ENCODE data around the gene PHF12. TPM values are rescaled to one million over a fixed set of nuclear protein-coding genes. Genes with fewer than 3 reads are reported as not detected.

The PHF12 gene
- total RNA-seq, 2 experiments from 2014 or later, result 45.7 to 52.6 TPM

DNA sequence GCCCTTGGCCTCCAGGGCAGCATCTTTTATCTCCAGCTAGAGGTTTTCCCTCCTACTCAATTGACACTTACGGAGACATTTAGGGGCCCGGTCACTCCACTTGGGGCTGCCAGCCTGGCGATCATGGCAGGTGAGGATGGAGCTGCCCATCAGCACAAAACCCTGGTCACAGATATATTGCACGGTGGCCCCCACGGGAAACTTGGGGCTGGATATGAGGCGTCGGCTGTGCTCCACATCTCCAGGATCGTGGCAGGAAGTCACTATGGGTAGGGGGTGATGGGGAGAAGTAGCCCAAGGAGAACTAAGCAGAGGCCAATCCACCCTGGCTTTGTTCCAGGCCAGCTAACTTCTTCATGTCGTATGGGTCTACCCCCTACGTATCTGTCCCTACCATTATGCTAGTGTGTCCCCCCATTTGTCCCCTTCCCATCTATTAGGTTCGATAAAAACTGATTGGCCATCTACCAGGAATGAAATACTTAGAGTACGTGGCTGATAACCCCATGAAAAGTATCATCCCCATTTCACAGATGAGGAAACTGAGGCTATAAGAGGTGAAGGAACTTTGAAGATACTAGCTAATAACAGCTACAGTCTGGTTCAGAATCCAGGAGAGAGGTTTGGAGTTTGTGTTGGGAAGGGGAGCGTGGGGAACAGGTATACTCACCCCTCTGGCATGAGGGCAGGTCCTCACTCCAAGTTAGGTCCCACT is 6.1 kb upstream of the PHF12 start:
- TF ChIP-seq, protein P1, sequence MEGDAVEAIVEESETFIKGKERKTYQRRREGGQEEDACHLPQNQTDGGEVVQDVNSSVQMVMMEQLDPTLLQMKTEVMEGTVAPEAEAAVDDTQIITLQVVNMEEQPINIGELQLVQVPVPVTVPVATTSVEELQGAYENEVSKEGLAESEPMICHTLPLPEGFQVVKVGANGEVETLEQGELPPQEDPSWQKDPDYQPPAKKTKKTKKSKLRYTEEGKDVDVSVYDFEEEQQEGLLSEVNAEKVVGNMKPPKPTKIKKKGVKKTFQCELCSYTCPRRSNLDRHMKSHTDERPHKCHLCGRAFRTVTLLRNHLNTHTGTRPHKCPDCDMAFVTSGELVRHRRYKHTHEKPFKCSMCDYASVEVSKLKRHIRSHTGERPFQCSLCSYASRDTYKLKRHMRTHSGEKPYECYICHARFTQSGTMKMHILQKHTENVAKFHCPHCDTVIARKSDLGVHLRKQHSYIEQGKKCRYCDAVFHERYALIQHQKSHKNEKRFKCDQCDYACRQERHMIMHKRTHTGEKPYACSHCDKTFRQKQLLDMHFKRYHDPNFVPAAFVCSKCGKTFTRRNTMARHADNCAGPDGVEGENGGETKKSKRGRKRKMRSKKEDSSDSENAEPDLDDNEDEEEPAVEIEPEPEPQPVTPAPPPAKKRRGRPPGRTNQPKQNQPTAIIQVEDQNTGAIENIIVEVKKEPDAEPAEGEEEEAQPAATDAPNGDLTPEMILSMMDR (IDR thresholded peaks at IDR 0.05), result no peak
- POLR2A ChIA-PET, result interaction anchor here (1.1 kb wide), 1 partner anchor 18 kb away, joined by 3 read pairs; no protein-coding TSS in a partner anchor

DNA sequence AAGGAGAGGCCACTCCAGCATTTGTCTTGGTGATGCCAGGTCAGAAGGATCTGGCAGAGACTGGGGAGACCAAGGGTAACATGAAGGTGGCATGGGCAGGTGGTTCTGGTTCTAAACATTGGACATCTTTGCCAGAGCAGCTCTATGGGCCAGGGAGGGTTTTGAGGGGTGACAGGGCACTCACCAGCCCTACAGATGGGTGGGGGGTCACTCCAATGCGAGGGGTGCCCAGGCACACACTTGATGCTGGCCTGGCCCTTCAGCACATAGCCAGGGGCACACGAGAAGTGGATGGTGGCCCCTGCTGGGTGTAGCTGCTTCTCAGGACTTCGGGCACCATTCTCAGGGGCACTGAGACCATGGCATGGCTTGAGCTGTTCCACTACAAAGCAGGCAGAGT is 5.5 kb upstream of the PHF12 start:
- Mint-ChIP-seq H3K27me3 (no peaks in the 10 kb centered on the region), H3K27ac (no peak overlapping the region), H3K4me1 (ENCODE audit: low read depth) (no peaks in the 10 kb centered on the region), H3K4me3 (no peak overlapping the region), H3K9me3 (no peaks in the 10 kb centered on the region), H3K36me3 (ENCODE audit: low read depth) (no peaks in the 10 kb centered on the region)
- ChIA-PET CTCF (interaction anchor here (1.2 to 8.2 kb wide), 3 partner anchors 8 to 167 kb away, joined by 4 to 87 read pairs (median 11); no protein-coding TSS in a partner anchor), POLR2A (no interaction called here)
- DNase-seq (no peak), ATAC-seq (no peak)
- intact Hi-C loops (cut with micrococcal nuclease), result no loop called here
- TF ChIP-seq, protein P1 (IDR thresholded peaks at IDR 0.05), result no peak

More for the DNA sequence above, 6.1 kb upstream of the PHF12 start:
- no peaks in the 10 kb centered on the region for H3K4me1 Mint-ChIP-seq (ENCODE audit: low read depth)
- CTCF ChIA-PET, result interaction anchor here (1.2 to 9.0 kb wide), 4 partner anchors 7 to 167 kb away, joined by 4 to 353 read pairs (median 49); no protein-coding TSS in a partner anchor
- H3K27ac Mint-ChIP-seq, result no peak overlapping the region
- no peaks in the 10 kb centered on the region for H3K36me3 Mint-ChIP-seq (ENCODE audit: low read depth)
- no peak for DNase-seq
- H3K4me3 Mint-ChIP-seq, result no peak overlapping the region
- H3K9me3 Mint-ChIP-seq, result no peaks in the 10 kb centered on the region
- H3K27me3 Mint-ChIP-seq, result no peaks in the 10 kb centered on the region
- ATAC-seq, result no peak
- intact Hi-C loops (cut with micrococcal nuclease), result no loop called here

DNA sequence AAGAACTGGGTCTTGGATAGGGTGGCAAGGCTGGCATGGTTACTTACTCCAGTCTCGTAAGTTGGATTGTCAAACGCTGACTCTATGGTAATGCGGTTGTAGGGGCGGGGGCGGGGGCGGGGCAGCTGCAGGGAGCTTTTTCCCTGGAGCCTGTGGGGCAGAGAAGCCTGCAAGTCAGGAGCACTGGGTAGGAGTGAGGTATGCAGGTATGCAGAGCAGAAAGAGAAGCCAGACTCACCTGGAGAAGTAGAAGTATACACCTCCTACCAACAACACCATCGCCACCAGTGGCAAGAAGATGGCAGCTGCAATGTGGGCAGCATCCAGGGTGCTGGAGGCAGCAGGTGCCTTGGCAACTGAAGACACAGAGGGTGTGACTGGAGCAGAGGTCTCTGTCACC is 4.8 kb upstream of the PHF12 start:
- no peak overlapping the region for H3K27ac Mint-ChIP-seq
- H3K4me1 Mint-ChIP-seq (ENCODE audit: low read depth), result no peaks in the 10 kb centered on the region
- H3K36me3 Mint-ChIP-seq (ENCODE audit: low read depth), result no peaks in the 10 kb centered on the region
- no peaks in the 10 kb centered on the region for H3K27me3 Mint-ChIP-seq
- CTCF ChIA-PET, result interaction anchor here (8.2 kb wide), 1 partner anchor 9 kb away, joined by 87 read pairs; no protein-coding TSS in a partner anchor
- POLR2A ChIA-PET, result no interaction called here
- TF ChIP-seq, protein P1 (IDR thresholded peaks at IDR 0.05), result no peak
- no peak overlapping the region for H3K4me3 Mint-ChIP-seq
- H3K9me3 Mint-ChIP-seq, result no peaks in the 10 kb centered on the region
- ATAC-seq (no peak), DNase-seq (no peak)
- intact Hi-C loops (cut with micrococcal nuclease), result no loop called here

DNA sequence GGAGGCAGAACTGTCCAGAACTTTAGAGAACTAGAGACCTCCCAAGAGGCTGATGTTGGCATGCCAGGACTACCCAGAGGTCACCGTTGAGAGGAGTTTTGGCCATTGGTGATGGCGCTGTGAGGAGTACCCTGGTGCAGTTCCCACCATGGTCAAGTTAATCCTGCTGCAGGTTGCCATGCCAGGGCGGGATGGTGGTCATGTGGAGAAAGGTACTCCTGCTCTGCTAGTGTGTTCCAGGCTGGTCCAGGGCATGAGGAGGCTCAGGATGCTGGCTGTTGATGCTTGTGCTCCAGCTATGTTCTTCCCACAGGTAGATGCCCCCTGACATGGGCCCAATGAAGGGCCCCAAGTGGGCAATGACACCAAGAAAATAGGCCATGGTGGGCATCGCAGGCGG is 4.1 kb upstream of the PHF12 start:
- ChIA-PET CTCF (interaction anchor here (2.7 to 8.2 kb wide), 2 partner anchors 9 to 161 kb away, joined by 12 to 87 read pairs; no protein-coding TSS in a partner anchor), POLR2A (no interaction called here)
- Mint-ChIP-seq H3K9me3 (no peaks in the 10 kb centered on the region), H3K27me3 (no peaks in the 10 kb centered on the region), H3K27ac (no peak overlapping the region), H3K4me1 (ENCODE audit: low read depth) (no peaks in the 10 kb centered on the region), H3K4me3 (no peak overlapping the region), H3K36me3 (ENCODE audit: low read depth) (peaks cover 3% of the 10 kb centered on the region)
- no peak for ATAC-seq
- DNase-seq, result no peak
- TF ChIP-seq, protein P1 (IDR thresholded peaks at IDR 0.05), result no peak
- intact Hi-C loops (cut with micrococcal nuclease), result no loop called here

DNA sequence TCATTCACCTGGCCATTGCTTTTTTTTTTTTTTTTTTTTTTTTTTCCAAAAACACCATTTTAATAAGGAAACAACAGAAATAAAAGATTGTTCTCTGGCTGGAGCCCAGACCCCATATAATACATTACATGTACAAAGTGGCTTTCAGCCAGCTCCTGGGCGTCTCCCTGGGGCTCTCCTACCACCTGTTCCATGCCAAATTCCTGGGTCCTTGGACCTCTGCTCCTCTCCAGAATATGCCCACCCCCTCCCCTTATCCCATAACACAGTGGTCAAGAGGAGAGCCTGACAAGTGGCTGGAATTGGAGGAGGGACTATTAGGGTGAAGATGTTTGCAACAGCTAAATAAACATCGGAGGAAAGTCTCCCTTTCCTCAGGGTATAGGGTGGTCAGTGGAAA is 3.6 kb upstream of the PHF12 start:
- H3K27me3 Mint-ChIP-seq, result no peaks in the 10 kb centered on the region
- H3K4me1 Mint-ChIP-seq (ENCODE audit: low read depth), result no peaks in the 10 kb centered on the region

More for the DNA sequence above, 3.6 kb upstream of the PHF12 start:
- no peak overlapping the region for H3K27ac Mint-ChIP-seq
- DNase-seq, result no peak
- intact Hi-C loops (cut with micrococcal nuclease), result no loop called here
- no peak for ATAC-seq
- no peaks in the 10 kb centered on the region for H3K9me3 Mint-ChIP-seq
- H3K4me3 Mint-ChIP-seq, result no peak overlapping the region
- TF ChIP-seq, protein P1 (IDR thresholded peaks at IDR 0.05), result no peak
- ChIA-PET CTCF (interaction anchor here (2.3 to 8.2 kb wide), 5 partner anchors 10 to 192 kb away, joined by 7 to 87 read pairs (median 20); no protein-coding TSS in a partner anchor), POLR2A (interaction anchor here (0.6 kb wide), 1 partner anchor 9 kb away, joined by 3 read pairs; no protein-coding TSS in a partner anchor)
- peaks cover 5% of the 10 kb centered on the region for H3K36me3 Mint-ChIP-seq (ENCODE audit: low read depth)
